WTC11 (cell line): ENCODE data around the gene SFXN1. TPM values are rescaled to one million over a fixed set of nuclear protein-coding genes. Genes with fewer than 3 reads are reported as not detected.

Experiments used
- ATAC-seq: fragments of 200-7000 bp; cut with Tn5 transposase; 2 replicates; pipeline ENCODE4 v1.10.0; 2021; ENCODE audit warnings: mild to moderate bottlenecking, moderate library complexity
- CTCF ChIA-PET: fragments of 300-600 bp; sonication (Branson Sonifier 250); formaldehyde crosslinking; loops from one replicate; lab custom pipeline; 2021; ENCODE audit warnings: antibody characterized with exemption; lab: Charles Lee
- POLR2A ChIA-PET: fragments of 350-600 bp; sonication (Branson Sonifier 250); formaldehyde crosslinking; loops from one replicate; lab custom pipeline; 2021; ENCODE audit warnings: antibody characterized with exemption; lab: Charles Lee
- DNase-seq: peaks from one replicate; pipeline ENCODE4 v3.0.0; 2021; ENCODE audit warnings: low spot score
- H3K27ac Mint-ChIP-seq: 2 replicates; pipeline ENCODE4 v1.8.0; 2021; ENCODE audit warnings: mixed read lengths
- H3K27me3 Mint-ChIP-seq: 2 replicates; pipeline ENCODE4 v1.8.0; 2021; ENCODE audit warnings: low read depth, mild to moderate bottlenecking, moderate library complexity, mixed read lengths
- H3K36me3 Mint-ChIP-seq: 2 replicates; pipeline ENCODE4 v1.8.0; 2021; ENCODE audit warnings: mixed read lengths
- H3K4me1 Mint-ChIP-seq: 2 replicates; pipeline ENCODE4 v1.8.0; 2022; ENCODE audit warnings: mixed read lengths
- H3K4me3 Mint-ChIP-seq: 2 replicates; pipeline ENCODE4 v1.8.0; 2021; ENCODE audit warnings: mild to moderate bottlenecking, moderate library complexity, mixed read lengths
- H3K9me3 Mint-ChIP-seq: 2 replicates; pipeline ENCODE4 v1.8.0; 2021; ENCODE audit warnings: mixed read lengths
- CBFB ChIP-seq: sonication (generic); formaldehyde crosslinking; IDR thresholded peaks from 2 replicates; pipeline ENCODE4 v1.8.1; 2022; ENCODE audit warnings: mild to moderate bottlenecking, low read depth, missing genetic modification reagents
- CREB1 ChIP-seq: sonication (generic); formaldehyde crosslinking; IDR thresholded peaks from 2 replicates; pipeline ENCODE4 v1.8.0; 2023; ENCODE audit warnings: mild to moderate bottlenecking, missing genetic modification reagents
- CREM ChIP-seq: sonication (generic); formaldehyde crosslinking; IDR thresholded peaks from 2 replicates; pipeline ENCODE4 v1.8.1; 2022; ENCODE audit warnings: mild to moderate bottlenecking, missing genetic modification reagents, moderate library complexity
- EMX1 ChIP-seq: fragments of 250-450 bp; sonication (Bioruptor Pico); IDR thresholded peaks from 2 replicates; pipeline ENCODE4 v1.8.0; 2021; ENCODE audit warnings: mild to moderate bottlenecking
- FOXK1 ChIP-seq: sonication (generic); formaldehyde crosslinking; IDR thresholded peaks from 2 replicates; pipeline ENCODE4 v1.8.0; 2022; ENCODE audit warnings: mild to moderate bottlenecking, moderate library complexity, missing genetic modification reagents
- FOXP1 ChIP-seq: sonication (generic); formaldehyde crosslinking; IDR thresholded peaks from 2 replicates; pipeline ENCODE4 v1.8.0; 2022; ENCODE audit warnings: missing genetic modification reagents, mild to moderate bottlenecking, moderate library complexity, borderline replicate concordance
- GRHL2 ChIP-seq: fragments of 250-450 bp; sonication (Bioruptor Pico); IDR thresholded peaks from 2 replicates; pipeline ENCODE4 v1.8.0; 2022; ENCODE audit warnings: mild to moderate bottlenecking, moderate library complexity; ENCODE audit not compliant: insufficient replicate concordance, severe bottlenecking
- JAZF1 ChIP-seq: fragments of 250-450 bp; sonication (Bioruptor Pico); IDR thresholded peaks from 2 replicates; pipeline ENCODE4 v1.9.0; 2021; ENCODE audit warnings: moderate library complexity, mild to moderate bottlenecking, inconsistent platforms
- MXD4 ChIP-seq: fragments of 250-450 bp; sonication (Bioruptor Pico); IDR thresholded peaks from 2 replicates; pipeline ENCODE4 v1.8.0; 2021; ENCODE audit warnings: mild to moderate bottlenecking, moderate library complexity, borderline replicate concordance
- NFE2L1 ChIP-seq: sonication (generic); formaldehyde crosslinking; IDR thresholded peaks from 2 replicates; pipeline ENCODE4 v1.8.1; 2023; ENCODE audit warnings: missing genetic modification reagents
- RORB ChIP-seq: fragments of 250-450 bp; sonication (Bioruptor Pico); IDR thresholded peaks from 2 replicates; pipeline ENCODE4 v1.9.0; 2021; ENCODE audit warnings: mild to moderate bottlenecking
- SMAD3 ChIP-seq: sonication (generic); formaldehyde crosslinking; IDR thresholded peaks from 2 replicates; pipeline ENCODE4 v1.8.0; 2022; ENCODE audit warnings: missing genetic modification reagents, mild to moderate bottlenecking, borderline replicate concordance
- SMAD4 ChIP-seq: sonication (generic); formaldehyde crosslinking; IDR thresholded peaks from 2 replicates; pipeline ENCODE4 v1.8.0; 2022; ENCODE audit warnings: mild to moderate bottlenecking, missing genetic modification reagents
- TCF7 ChIP-seq: sonication (generic); formaldehyde crosslinking; IDR thresholded peaks from 2 replicates; pipeline ENCODE4 v1.8.0; 2022; ENCODE audit warnings: mild to moderate bottlenecking, low read depth, missing genetic modification reagents, moderate library complexity
- TEAD4 ChIP-seq: sonication (generic); formaldehyde crosslinking; IDR thresholded peaks from 2 replicates; pipeline ENCODE4 v1.8.0; 2022; ENCODE audit warnings: mild to moderate bottlenecking, missing genetic modification reagents
- ZNF219 ChIP-seq: sonication (generic); formaldehyde crosslinking; IDR thresholded peaks from 2 replicates; pipeline ENCODE4 v1.8.0; 2023; ENCODE audit warnings: missing genetic modification reagents, mild to moderate bottlenecking, borderline replicate concordance
- ZNF396 ChIP-seq: fragments of 250-450 bp; sonication (Bioruptor Pico); IDR thresholded peaks from 2 replicates; pipeline ENCODE4 v1.8.0; 2021; ENCODE audit warnings: mild to moderate bottlenecking, moderate library complexity, borderline replicate concordance
- ZNF671 ChIP-seq: fragments of 250-450 bp; sonication (Bioruptor Pico); IDR thresholded peaks from 2 replicates; pipeline ENCODE4 v1.8.0; 2021; ENCODE audit warnings: mild to moderate bottlenecking
- total RNA-seq: library from RNA; stranded (reverse); gene quantifications from 3 replicates; pipeline ENCODE4 v1.2.3, GENCODE V29; 2021
- TF ChIP-seq, protein P1 (sequence below): fragments of 250-450 bp; sonication (Bioruptor Pico); IDR thresholded peaks from 2 replicates; pipeline ENCODE4 v1.9.0; 2021; ENCODE audit warnings: mild to moderate bottlenecking
- TF ChIP-seq, protein P2 (sequence below): sonication (generic); formaldehyde crosslinking; IDR thresholded peaks from 2 replicates; pipeline ENCODE4 v1.8.1; 2022; ENCODE audit warnings: low read depth, mild to moderate bottlenecking, moderate library complexity, missing genetic modification reagents, borderline replicate concordance
- TF ChIP-seq, protein P3 (sequence below): fragments of 250-450 bp; sonication (Bioruptor Pico); IDR thresholded peaks from 2 replicates; pipeline ENCODE4 v1.9.0; 2021; ENCODE audit warnings: mild to moderate bottlenecking
- TF ChIP-seq, protein P4 (sequence below): fragments of 200-600 bp; IDR thresholded peaks from 2 replicates; pipeline ENCODE4 v1.8.0; 2022; ENCODE audit warnings: antibody characterized with exemption
- TF ChIP-seq, protein P5 (sequence below): sonication (generic); formaldehyde crosslinking; IDR thresholded peaks from 2 replicates; pipeline ENCODE4 v1.8.1; 2023; ENCODE audit warnings: mild to moderate bottlenecking, missing genetic modification reagents
- TF ChIP-seq, protein P6 (sequence below): sonication (generic); formaldehyde crosslinking; conservative IDR thresholded peaks from 2 replicates; pipeline ENCODE4 v1.8.1; 2022; ENCODE audit warnings: mild to moderate bottlenecking, missing genetic modification reagents
- TF ChIP-seq, protein P7 (sequence below): fragments of 250-450 bp; sonication (Bioruptor Pico); IDR thresholded peaks from 2 replicates; pipeline ENCODE4 v1.8.0; 2021; ENCODE audit warnings: mild to moderate bottlenecking

The SFXN1 gene
- total RNA-seq, 1 experiment from 2014 or later: 82.9 TPM

DNA sequence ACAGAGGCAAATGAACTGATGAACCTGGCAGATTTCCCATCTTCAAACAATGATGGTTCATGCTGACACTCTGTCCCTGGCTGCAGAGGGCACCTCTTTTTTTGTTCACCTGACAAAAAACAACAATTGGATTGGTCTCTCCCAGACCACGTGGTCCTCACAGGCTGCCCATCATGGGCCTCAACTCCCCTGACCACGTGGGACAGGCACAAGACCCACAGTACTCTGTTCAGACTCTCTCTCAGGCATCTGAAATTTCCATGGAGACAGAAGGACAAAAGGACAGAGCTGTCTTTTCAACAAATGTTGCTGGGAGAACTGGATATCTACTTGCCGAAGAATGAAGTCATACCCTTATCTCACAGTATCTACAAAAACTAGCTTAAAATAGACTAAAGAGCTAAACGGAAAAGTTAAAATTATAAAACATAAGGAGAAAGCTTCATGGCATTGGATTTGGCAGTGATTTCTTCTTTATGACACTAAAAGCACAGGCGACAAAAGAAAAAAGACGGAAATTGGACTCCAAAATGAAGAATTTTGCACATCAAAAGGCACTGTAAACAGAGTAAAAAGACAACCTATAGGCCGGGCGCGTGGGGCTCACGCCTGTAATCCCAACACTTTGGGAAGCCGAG is 22.1 kb upstream of the SFXN1 start:
- ChIA-PET CTCF (interaction anchor here (0.5 to 1.4 kb wide), 2 partner anchors 8 to 105 kb away, joined by 4 read pairs; no protein-coding TSS in a partner anchor), POLR2A (no interaction called here)
- H3K9me3 Mint-ChIP-seq: peaks cover 5% of the 10 kb centered on the region
- TF ChIP-seq FOXP1 (CRISPR knock-in tag): no peak
- no peak for TF ChIP-seq EMX1
- TF ChIP-seq FOXK1 (CRISPR knock-in tag): no peak
- no peak for TF ChIP-seq SMAD3 (CRISPR knock-in tag)
- no peak for TF ChIP-seq CREB1 (CRISPR knock-in tag)
- TF ChIP-seq TEAD4 (CRISPR knock-in tag): no peak
- TF ChIP-seq, protein P1, sequence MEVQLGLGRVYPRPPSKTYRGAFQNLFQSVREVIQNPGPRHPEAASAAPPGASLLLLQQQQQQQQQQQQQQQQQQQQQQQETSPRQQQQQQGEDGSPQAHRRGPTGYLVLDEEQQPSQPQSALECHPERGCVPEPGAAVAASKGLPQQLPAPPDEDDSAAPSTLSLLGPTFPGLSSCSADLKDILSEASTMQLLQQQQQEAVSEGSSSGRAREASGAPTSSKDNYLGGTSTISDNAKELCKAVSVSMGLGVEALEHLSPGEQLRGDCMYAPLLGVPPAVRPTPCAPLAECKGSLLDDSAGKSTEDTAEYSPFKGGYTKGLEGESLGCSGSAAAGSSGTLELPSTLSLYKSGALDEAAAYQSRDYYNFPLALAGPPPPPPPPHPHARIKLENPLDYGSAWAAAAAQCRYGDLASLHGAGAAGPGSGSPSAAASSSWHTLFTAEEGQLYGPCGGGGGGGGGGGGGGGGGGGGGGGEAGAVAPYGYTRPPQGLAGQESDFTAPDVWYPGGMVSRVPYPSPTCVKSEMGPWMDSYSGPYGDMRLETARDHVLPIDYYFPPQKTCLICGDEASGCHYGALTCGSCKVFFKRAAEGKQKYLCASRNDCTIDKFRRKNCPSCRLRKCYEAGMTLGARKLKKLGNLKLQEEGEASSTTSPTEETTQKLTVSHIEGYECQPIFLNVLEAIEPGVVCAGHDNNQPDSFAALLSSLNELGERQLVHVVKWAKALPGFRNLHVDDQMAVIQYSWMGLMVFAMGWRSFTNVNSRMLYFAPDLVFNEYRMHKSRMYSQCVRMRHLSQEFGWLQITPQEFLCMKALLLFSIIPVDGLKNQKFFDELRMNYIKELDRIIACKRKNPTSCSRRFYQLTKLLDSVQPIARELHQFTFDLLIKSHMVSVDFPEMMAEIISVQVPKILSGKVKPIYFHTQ: no peak
- TF ChIP-seq ZNF219 (CRISPR knock-in tag): no peak
- TF ChIP-seq CBFB: no peak
- TF ChIP-seq, protein P2, sequence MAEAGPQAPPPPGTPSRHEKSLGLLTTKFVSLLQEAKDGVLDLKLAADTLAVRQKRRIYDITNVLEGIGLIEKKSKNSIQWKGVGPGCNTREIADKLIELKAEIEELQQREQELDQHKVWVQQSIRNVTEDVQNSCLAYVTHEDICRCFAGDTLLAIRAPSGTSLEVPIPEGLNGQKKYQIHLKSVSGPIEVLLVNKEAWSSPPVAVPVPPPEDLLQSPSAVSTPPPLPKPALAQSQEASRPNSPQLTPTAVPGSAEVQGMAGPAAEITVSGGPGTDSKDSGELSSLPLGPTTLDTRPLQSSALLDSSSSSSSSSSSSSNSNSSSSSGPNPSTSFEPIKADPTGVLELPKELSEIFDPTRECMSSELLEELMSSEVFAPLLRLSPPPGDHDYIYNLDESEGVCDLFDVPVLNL (CRISPR knock-in tag): no peak
- TF ChIP-seq MXD4 (CRISPR knock-in tag): no peak
- TF ChIP-seq, protein P3, sequence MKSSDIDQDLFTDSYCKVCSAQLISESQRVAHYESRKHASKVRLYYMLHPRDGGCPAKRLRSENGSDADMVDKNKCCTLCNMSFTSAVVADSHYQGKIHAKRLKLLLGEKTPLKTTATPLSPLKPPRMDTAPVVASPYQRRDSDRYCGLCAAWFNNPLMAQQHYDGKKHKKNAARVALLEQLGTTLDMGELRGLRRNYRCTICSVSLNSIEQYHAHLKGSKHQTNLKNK (CRISPR knock-in tag): no peak
- no peak for TF ChIP-seq GRHL2 (CRISPR knock-in tag)
- no peak for TF ChIP-seq JAZF1 (CRISPR knock-in tag)
- TF ChIP-seq, protein P4, sequence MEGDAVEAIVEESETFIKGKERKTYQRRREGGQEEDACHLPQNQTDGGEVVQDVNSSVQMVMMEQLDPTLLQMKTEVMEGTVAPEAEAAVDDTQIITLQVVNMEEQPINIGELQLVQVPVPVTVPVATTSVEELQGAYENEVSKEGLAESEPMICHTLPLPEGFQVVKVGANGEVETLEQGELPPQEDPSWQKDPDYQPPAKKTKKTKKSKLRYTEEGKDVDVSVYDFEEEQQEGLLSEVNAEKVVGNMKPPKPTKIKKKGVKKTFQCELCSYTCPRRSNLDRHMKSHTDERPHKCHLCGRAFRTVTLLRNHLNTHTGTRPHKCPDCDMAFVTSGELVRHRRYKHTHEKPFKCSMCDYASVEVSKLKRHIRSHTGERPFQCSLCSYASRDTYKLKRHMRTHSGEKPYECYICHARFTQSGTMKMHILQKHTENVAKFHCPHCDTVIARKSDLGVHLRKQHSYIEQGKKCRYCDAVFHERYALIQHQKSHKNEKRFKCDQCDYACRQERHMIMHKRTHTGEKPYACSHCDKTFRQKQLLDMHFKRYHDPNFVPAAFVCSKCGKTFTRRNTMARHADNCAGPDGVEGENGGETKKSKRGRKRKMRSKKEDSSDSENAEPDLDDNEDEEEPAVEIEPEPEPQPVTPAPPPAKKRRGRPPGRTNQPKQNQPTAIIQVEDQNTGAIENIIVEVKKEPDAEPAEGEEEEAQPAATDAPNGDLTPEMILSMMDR: no peak
- H3K4me1 Mint-ChIP-seq: no peaks in the 10 kb centered on the region
- ATAC-seq (no peak), DNase-seq (no peak)
- no peak overlapping the region for H3K4me3 Mint-ChIP-seq
- no peak overlapping the region for H3K27ac Mint-ChIP-seq
- H3K27me3 Mint-ChIP-seq: peaks cover 5% of the 10 kb centered on the region
- no peaks in the 10 kb centered on the region for H3K36me3 Mint-ChIP-seq

DNA sequence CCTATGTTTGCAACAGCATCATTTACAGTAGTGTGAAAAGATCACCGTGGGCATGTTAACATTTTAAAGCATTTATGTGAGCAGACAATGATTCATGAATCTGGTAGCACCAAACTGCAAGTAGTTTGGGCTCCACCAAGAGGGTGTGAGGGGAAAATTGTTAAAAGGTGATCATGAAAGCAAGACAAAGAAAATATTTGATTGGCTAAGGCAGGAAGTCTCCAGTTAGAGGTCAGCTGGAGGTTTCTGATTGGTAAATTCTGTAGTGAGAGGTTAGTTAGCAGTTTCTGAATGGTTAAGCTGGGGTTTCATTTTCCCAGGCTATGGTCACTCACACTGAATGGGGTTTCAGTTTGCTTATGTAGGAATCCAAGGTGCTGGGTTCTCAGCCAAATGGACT is 20.9 kb upstream of the SFXN1 start:
- DNase-seq: no peak
- H3K4me3 Mint-ChIP-seq: no peak overlapping the region
- H3K9me3 Mint-ChIP-seq: peaks cover 5% of the 10 kb centered on the region
- H3K36me3 Mint-ChIP-seq: no peaks in the 10 kb centered on the region
- H3K27me3 Mint-ChIP-seq: peaks cover 5% of the 10 kb centered on the region
- POLR2A ChIA-PET: no interaction called here
- CTCF ChIA-PET: interaction anchor here (1.0 kb wide), 1 partner anchor 214 kb away, joined by 3 read pairs; no protein-coding TSS in a partner anchor
- no peak overlapping the region for H3K27ac Mint-ChIP-seq
- no peaks in the 10 kb centered on the region for H3K4me1 Mint-ChIP-seq
- ATAC-seq: peak; percentile 39
- TF ChIP-seq ZNF671 (CRISPR knock-in tag): no peak
- TF ChIP-seq SMAD4 (CRISPR knock-in tag): no peak
- TF ChIP-seq TEAD4 (CRISPR knock-in tag): no peak
- no peak for TF ChIP-seq NFE2L1
- TF ChIP-seq, protein P3 (CRISPR knock-in tag): no peak
- TF ChIP-seq, protein P5, sequence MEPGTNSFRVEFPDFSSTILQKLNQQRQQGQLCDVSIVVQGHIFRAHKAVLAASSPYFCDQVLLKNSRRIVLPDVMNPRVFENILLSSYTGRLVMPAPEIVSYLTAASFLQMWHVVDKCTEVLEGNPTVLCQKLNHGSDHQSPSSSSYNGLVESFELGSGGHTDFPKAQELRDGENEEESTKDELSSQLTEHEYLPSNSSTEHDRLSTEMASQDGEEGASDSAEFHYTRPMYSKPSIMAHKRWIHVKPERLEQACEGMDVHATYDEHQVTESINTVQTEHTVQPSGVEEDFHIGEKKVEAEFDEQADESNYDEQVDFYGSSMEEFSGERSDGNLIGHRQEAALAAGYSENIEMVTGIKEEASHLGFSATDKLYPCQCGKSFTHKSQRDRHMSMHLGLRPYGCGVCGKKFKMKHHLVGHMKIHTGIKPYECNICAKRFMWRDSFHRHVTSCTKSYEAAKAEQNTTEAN: no peak
- TF ChIP-seq TCF7 (CRISPR knock-in tag): no peak
- TF ChIP-seq, protein P6, sequence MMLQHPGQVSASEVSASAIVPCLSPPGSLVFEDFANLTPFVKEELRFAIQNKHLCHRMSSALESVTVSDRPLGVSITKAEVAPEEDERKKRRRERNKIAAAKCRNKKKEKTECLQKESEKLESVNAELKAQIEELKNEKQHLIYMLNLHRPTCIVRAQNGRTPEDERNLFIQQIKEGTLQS (CRISPR knock-in tag): no peak
- no peak for TF ChIP-seq FOXP1 (CRISPR knock-in tag)
- no peak for TF ChIP-seq CREM (CRISPR knock-in tag)
- TF ChIP-seq RORB (CRISPR knock-in tag): no peak
- TF ChIP-seq ZNF396 (CRISPR knock-in tag): no peak
- TF ChIP-seq, protein P7, sequence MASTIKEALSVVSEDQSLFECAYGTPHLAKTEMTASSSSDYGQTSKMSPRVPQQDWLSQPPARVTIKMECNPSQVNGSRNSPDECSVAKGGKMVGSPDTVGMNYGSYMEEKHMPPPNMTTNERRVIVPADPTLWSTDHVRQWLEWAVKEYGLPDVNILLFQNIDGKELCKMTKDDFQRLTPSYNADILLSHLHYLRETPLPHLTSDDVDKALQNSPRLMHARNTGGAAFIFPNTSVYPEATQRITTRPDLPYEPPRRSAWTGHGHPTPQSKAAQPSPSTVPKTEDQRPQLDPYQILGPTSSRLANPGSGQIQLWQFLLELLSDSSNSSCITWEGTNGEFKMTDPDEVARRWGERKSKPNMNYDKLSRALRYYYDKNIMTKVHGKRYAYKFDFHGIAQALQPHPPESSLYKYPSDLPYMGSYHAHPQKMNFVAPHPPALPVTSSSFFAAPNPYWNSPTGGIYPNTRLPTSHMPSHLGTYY (CRISPR knock-in tag): no peak
- TF ChIP-seq SMAD3 (CRISPR knock-in tag): no peak
